AG09309 (cell line): Measurements from ENCODE around the gene GTF2IRD1.

ENCODE experiments used
- DNase-seq: peaks from one replicate; pipeline ENCODE4 v3.0.0-alpha.2; 2010; ENCODE audit warnings: low read depth
- H3K4me3 ChIP-seq: 2 replicates; pipeline ENCODE4 v1.5.1; 2011; ENCODE audit warnings: mild to moderate bottlenecking, low read depth, low read length, moderate library complexity; ENCODE audit not compliant: control insufficient read depth
- TF ChIP-seq, protein P1 (sequence below): IDR thresholded peaks from 2 replicates; pipeline ENCODE4 v1.5.1; 2011; ENCODE audit warnings: mild to moderate bottlenecking, low read depth, low read length, inconsistent platforms; ENCODE audit not compliant: insufficient read depth, control insufficient read depth; ENCODE audit errors: missing control alignments

The GTF2IRD1 gene

DNA sequence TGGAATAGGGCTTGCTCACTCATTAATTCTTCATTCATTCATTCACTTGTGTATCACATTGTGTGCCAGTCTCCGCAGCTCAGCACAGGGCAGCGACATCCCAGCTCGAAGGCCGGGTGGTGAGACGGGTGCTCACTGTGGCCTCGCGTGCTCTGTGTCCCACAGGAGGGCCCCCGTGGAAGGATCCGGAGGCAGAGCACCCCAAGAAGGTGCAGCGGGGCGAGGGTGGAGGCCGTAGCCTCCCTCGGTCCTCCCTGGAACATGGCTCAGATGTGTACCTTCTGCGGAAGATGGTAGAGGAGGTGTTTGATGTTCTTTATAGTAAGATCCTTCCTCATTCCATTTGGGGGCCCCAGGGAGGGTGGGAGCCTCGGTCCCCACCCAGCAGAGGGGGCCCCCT lies 61.6 kb downstream of the GTF2IRD1 start:
- TF ChIP-seq, protein P1, sequence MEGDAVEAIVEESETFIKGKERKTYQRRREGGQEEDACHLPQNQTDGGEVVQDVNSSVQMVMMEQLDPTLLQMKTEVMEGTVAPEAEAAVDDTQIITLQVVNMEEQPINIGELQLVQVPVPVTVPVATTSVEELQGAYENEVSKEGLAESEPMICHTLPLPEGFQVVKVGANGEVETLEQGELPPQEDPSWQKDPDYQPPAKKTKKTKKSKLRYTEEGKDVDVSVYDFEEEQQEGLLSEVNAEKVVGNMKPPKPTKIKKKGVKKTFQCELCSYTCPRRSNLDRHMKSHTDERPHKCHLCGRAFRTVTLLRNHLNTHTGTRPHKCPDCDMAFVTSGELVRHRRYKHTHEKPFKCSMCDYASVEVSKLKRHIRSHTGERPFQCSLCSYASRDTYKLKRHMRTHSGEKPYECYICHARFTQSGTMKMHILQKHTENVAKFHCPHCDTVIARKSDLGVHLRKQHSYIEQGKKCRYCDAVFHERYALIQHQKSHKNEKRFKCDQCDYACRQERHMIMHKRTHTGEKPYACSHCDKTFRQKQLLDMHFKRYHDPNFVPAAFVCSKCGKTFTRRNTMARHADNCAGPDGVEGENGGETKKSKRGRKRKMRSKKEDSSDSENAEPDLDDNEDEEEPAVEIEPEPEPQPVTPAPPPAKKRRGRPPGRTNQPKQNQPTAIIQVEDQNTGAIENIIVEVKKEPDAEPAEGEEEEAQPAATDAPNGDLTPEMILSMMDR, result no peak
- H3K4me3 ChIP-seq, result no peak overlapping the region
- no peak for DNase-seq

DNA sequence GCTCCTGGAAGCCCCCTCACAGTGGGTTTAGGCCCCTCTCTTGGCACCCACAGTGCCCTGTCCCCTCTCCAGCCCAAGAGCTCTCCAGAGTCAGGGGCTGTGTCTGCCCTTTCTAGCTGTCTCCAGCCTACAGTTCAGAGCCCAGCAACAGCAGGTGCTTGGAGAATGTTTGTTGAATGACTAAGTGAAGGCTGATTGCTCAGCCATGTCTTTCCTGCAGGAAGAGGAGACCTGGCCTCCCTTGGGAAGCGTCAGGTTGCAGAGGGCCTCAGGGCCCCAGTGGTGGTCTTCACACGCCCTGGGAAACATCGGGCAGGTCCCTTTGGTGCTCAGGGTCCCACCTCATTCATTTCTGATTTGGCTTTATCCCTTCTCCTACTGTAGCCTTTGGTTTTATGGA lies 62.5 kb downstream of the GTF2IRD1 start:
- no peak overlapping the region for H3K4me3 ChIP-seq
- TF ChIP-seq, protein P1, result no peak
- DNase-seq, result no peak

- no peak for DNase-seq
- TF ChIP-seq, protein P1, result no peak
- no peak overlapping the region for H3K4me3 ChIP-seq
These were observed 64.3 kb downstream of the GTF2IRD1 start for GRCh38 chr7:74518041-74518440.

DNA sequence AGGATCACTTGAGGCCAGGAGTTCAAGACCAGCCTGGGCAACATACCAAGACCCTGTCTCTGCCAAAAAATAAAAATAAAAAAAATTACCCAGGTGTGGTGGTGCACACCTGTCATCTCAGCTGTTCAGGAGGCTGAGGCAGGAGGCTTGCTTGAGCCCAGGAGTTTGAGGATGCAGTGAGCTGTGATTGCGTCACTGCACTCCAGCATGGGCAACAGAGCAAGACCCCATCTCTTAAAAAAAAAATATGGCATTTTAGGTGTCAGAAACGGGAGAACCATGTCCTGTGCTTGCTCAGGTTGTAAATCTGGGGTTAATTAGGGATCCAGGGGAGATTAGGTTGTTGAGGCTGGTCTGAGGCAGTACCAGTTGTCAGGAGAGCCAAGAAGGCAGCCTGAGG lies 64.9 kb downstream of the GTF2IRD1 start:
- TF ChIP-seq, protein P1, result no peak
- no peak for DNase-seq
- H3K4me3 ChIP-seq, result no peak overlapping the region

- TF ChIP-seq, protein P1, result no peak
- no peak overlapping the region for H3K4me3 ChIP-seq
- no peak for DNase-seq
These were observed 65.7 kb downstream of the GTF2IRD1 start for GRCh38 chr7:74519395-74519794.

DNA sequence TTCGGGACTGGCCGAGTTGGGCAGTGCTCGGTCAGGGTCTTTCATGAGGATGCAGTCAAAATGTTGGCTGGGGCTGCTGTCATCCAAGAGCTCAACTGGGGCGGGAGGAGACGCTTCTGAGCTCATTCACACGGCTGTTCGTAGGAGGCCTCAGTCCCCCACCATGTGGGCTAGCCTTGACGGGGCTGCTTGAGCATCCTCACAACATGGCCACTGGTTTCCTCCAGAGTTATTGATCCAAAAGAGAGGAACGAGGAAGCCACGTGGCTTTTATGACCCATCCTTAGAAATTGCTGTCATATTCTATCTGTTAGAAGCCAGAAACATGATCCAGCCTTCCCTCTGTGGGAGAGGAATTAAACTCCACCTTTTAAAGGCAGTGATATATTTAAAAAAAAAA lies 68.1 kb downstream of the GTF2IRD1 start:
- TF ChIP-seq, protein P1, result no peak
- no peak overlapping the region for H3K4me3 ChIP-seq
- DNase-seq, result no peak
